GM12891 (cell line): Measurements from ENCODE around the gene KLHL1.

Experiments
- POLR2A ChIP-seq: IDR thresholded peaks from 2 replicates; pipeline ENCODE4 v1.6.1; 2011; ENCODE audit warnings: low read depth, low read length, control low read depth
- TAF1 ChIP-seq: IDR thresholded peaks from 2 replicates; pipeline ENCODE4 v1.6.1; 2011; ENCODE audit warnings: low read depth, low read length, control low read depth

DNA sequence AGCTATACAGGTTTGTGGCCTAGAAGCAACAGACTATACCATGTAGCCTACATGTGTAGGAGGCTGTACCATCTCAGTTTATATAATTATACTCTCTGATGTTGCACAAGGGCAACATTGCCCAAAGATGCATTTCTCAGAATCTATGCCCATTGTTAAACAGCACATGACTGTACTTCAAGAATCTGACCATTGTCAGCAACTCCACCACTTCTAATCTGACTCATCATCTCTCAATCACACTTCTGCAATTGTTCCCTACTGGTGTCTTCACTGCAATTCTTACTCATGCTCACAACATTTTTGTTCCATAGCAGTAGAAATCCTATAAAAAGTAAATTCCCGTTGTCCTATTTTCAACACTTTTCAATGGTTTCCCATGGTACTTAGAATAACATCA, 64.6 kb downstream of the KLHL1 start:
- no peak for TF ChIP-seq TAF1
- TF ChIP-seq POLR2A: no peak
